HT1080 (cell line): ENCODE results near the gene PLOD3. TPM values are rescaled to one million over a fixed set of nuclear protein-coding genes. Genes with fewer than 3 reads are reported as not detected.
"Not testable (repeated sequence)": the region's sequence is repeated elsewhere in the genome, so short reads cannot be mapped to it uniquely, and the experiment has no call there.

Experiments
- DNase-seq: peaks from one replicate; pipeline ENCODE4 v3.0.0-alpha.2; 2015; ENCODE audit warnings: low read depth
- polyA plus RNA-seq, 2 experiments: library from polyadenylated mRNA; depleted of rRNA; stranded (reverse); fragments of >200 nt; gene quantifications; 2 replicates each; pipeline ENCODE4 v1.2.3, GENCODE V29; 2015
- total RNA-seq: library from RNA; depleted of rRNA; stranded (reverse); fragments of >200 nt; shearing (Covaris generic); gene quantifications from 2 replicates; pipeline ENCODE4 v1.2.3, GENCODE V29; 2014; rRNA removed

PLOD3 gene, protein sequence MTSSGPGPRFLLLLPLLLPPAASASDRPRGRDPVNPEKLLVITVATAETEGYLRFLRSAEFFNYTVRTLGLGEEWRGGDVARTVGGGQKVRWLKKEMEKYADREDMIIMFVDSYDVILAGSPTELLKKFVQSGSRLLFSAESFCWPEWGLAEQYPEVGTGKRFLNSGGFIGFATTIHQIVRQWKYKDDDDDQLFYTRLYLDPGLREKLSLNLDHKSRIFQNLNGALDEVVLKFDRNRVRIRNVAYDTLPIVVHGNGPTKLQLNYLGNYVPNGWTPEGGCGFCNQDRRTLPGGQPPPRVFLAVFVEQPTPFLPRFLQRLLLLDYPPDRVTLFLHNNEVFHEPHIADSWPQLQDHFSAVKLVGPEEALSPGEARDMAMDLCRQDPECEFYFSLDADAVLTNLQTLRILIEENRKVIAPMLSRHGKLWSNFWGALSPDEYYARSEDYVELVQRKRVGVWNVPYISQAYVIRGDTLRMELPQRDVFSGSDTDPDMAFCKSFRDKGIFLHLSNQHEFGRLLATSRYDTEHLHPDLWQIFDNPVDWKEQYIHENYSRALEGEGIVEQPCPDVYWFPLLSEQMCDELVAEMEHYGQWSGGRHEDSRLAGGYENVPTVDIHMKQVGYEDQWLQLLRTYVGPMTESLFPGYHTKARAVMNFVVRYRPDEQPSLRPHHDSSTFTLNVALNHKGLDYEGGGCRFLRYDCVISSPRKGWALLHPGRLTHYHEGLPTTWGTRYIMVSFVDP
- total RNA-seq, result 90.0 and 102 TPM in 2 replicates
- 117 and 118 TPM in 2 replicates for polyA plus RNA-seq (2015; cell fraction: cytosol; rRNA removed)
- polyA plus RNA-seq (2015; cell fraction: nucleus; rRNA removed), result 348 and 406 TPM in 2 replicates

DNA sequence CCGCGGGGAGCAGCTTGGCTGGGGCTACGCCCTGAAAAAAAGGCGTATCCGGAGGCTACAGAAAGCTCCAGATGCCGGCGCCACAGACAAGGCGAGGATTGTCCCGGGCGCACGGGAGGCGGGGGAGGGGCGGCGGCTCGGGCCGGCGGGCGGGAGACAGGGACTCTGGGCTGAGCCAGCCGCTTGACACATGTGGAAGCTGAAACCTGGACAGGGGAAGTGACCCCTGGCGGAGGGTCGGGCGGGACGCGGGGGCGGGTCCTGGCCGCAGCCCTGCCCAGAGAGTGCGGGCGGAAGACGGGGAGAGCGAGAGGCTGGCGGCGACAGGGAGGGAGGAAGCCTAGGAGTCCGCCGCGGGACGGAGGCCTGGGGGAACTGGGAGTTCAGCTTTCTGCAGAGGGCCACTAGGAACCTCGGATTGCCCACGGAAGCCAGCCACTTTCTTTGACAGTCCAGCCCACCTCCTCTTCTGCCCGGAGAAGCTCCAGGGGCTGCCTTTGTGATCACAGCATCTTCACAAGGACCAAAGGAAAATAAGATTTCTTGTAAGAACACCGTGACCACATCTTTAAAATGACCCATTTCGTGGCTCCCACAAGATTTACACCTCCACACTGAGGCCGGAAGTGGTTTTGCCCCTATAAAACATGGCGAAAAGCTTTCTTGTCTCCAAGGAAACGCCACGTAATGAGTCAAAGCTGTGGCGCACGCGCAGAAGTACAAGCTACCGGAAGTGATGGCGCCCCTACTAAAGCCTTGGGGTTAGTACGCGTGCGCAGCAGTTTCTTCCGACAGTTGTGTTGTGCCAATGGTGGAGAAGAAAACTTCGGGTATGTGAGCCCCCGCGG, at the start of gene PLOD3, which contains the start of gene ZNHIT1:
Gene PLOD3 (minus strand): TSS at position 194 of the 848 bp plus-strand sequence. CDS start 307 bp downstream, outside the sequence.
Gene ZNHIT1 (plus strand): TSS at position 778 of the 848 bp plus-strand sequence. CDS start 31 bp downstream, at position 809.
- DNase-seq, result peak; percentile 94

DNA sequence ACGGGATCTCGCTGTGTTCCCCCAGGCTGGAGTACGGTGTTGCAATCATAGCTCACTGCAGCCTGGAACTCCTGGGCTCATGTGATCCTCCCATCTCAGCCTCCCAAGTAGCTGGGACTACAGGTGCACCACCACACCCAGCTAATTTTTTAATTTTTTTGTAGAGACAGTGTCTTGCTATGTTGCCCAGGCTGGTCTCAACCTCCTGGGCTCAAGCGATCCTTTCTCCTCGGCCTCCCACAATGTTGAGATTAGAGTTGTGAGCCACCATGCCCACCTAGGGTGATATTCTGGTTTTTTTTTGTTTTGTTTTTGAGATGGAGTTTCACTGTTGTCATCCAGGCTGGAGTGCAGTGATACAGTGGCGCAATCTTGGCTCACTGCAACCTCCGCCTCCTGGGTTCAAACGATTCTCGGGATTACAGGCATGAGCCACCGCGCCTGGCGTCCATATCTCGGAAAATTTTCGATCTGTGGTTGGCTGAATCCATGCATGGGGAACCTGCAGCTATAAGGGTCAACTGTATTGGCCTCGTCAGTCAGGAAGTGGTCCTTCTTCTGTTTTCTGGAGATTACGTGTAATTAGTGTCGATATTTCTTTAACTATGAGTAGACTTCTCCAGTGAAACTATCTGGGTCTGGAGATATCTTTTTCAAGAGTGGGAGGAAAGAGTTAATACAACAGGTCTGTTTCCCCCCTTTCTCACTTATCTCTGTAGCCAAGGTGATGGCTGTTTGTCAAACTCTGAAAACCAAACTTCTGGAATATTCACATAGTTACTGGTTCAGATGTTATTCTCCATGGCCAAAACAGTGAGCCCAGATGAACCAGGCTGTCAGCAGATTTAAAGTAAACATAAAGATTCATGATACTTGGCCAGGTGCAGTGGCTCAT, 48.5 kb upstream of the PLOD3 start:
- DNase-seq, result no peak

DNA sequence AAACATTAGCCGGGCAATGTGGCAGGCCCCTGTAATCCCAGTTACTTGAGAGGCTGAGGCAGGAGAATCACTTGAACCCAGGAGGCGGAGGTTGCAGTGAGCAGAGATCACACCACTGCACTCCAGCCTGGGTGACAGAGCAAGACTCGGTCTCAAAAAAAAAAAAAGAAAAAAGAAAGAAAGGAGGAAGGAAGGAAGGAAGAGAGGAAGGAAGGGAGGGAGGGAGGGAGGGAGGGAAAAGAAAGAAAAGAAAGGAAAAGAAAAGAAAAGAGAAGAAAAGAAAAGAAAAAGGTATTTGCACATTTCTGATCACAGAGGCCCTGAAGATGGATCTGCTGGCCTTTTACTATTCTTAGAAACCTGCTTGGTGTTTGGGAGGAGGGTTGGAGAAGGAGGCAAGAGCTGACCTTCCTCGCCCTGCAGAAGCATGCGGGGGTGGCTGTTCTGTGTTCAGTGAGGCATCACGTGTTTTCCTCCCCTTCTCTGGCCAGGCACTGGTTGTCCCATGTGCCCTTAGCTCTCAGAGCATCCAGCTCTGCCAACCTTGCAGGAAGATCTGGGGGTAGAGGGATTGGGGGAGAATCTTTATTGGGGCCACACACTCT, 46.8 kb upstream of the PLOD3 start:
- DNase-seq, result not testable (repeated sequence)

DNA sequence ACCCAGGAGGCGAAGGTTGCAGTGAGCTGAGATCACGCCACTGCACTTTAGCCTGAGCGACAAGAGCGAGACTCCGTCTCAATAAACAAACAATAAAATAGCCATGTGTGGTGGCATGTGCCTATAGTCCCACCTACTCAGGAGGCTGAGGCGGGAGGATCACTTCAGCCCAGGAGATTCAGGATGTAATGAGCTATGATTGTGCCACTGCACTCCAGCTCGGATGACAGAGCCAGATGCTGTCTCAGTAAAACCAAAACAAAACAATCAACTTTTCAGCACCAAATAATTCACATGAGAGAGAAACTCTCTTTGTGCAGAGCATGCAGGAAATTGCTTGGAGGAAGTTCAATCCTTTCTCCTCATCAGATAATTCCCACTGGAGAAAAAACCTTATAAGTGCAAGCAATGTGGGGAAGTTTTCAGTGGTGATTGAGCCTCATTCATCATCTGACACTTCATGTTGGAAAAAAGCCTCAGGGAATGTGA, 40.9 kb upstream of the PLOD3 start:
- DNase-seq, result no peak

DNA sequence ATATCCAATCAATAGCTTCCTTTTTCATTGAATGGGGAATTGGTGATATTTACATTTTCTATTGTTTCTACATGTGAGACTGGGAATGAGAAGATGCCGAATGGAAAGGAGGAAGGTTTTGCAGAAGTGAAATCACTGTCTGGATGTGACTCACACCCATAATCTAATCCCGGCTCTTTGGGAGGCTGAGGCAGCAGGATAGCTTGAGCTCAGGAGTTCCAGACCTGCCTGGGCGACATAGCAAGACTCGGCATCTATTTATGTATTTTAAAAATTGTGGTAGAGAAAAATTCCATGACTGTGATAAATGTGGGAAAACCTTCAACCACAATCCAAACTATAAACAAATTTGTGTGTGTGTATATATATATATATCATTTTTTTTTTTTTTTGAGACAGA, 38.4 kb upstream of the PLOD3 start:
- DNase-seq, result no peak

DNA sequence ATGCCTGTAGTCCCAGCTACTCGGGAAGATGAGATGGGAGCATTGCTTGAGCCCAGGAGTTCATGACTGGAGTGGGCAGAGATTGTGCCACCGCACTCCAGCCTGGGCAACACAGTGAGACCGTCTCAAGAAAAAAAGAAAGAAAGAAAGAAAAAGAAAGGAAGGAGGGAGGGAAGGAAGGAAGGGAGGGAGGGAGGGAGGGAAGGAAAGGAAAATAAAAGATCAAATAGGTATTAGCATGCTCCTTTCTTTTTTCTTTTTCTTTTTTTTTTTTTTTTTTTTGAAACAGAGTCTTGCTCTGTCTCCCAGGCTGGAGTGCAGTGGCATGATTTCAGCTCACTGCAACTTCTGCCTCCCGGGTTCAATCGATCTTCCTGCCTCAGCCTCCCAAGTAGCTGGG, 35.8 kb upstream of the PLOD3 start:
- not testable (repeated sequence) for DNase-seq

DNA sequence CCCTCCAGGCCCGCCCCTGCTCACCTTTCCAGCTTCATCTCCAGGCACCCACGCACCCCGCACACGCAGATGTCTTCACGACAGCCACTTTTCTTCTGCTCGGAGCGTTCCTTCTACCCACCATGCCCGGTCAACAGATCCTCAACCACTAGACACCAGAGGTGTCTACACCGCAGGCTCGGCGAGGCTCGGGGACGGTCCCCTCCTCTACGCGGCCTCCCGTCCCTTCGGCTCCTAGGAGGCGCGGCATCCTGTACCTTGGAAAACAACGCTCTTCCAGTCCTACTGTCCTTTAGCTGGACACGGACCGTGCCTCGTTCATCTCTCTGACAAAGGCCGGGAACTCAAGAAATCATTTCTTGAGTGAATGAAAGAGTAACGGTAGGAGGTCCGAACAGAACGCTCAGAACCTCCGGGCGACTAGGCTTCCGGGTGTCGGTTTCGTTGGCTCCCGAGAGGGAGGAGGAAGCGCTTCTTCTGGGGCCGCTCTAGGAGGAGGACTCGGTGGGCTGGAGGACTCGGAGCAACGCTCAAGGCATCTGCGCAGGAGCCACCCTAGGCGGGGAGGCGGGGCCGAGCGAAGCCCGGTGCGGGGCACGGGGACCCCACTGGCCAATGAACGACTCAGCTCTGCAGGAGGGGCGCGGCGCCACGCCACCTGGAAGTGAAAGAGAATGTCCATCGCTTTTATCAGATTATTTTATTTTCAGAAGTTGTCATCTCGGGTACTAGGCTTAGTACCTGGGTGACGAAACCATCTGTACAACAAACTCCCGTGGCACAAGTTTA, 34.7 kb upstream of the PLOD3 start:
- DNase-seq, result peak; percentile 96

DNA sequence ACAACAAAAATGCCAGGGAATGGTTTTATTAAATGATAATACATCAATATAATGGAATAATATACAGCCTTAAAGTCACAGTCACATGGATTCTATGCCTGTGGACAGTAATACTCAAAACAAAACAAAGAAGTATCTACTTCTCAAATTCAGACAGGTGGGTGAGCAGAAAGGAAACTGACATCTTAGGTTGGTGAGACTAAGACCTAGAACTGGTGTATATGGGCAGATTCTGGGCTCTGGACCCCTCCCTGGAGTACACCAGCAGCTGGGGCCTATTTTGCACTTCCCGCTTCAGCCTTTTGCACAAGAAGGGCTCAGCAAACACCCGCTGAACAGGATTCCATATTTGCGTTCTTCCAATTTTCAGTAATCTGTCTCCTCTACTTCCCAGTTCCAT, 32.9 kb upstream of the PLOD3 start:
- no peak for DNase-seq

DNA sequence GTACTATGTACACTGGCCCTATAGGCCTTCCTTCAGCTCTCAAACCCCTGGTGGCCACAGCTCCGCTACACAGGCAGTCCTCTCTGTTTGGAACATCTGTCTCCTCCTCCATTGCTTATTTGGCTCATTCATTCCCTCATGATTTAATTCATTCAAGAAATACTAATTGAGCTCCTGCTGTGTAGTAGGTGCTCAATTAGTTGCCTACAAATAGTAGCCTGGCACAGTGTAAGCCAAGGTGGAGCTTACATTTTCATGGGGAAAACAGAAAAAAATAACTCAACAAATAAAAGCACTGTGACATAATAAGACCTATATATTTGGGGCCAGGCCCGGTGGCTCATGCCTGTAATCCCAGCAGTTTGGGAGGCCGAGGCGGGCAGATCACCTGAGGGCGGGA, 30.9 kb upstream of the PLOD3 start:
- DNase-seq, result no peak

DNA sequence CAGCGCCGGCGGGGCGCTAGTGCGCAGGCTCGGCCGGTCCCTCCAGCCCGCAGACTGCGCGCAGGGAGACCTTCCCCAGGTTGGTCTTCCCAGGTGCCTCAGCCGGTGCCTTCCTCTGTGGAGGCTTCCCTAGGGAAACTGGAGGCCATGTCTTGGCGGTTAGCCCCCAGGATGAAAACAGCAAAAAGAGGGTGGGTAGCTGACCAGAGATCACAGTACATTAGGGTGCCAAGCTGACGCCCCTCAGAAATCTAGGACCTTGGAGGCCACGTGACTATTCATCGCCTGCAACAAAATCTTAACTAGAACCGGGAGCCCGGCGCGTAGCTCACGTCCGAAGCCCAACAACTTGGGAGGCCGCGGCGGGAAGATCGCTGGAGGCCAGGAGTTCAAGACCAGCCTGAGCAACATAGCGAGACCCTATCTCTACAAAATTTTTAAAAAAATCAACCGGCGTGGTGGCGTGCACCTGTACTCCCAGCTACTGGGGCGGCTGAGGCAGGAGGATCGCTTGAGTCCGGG, 27.8 kb upstream of the PLOD3 start:
- no peak for DNase-seq

DNA sequence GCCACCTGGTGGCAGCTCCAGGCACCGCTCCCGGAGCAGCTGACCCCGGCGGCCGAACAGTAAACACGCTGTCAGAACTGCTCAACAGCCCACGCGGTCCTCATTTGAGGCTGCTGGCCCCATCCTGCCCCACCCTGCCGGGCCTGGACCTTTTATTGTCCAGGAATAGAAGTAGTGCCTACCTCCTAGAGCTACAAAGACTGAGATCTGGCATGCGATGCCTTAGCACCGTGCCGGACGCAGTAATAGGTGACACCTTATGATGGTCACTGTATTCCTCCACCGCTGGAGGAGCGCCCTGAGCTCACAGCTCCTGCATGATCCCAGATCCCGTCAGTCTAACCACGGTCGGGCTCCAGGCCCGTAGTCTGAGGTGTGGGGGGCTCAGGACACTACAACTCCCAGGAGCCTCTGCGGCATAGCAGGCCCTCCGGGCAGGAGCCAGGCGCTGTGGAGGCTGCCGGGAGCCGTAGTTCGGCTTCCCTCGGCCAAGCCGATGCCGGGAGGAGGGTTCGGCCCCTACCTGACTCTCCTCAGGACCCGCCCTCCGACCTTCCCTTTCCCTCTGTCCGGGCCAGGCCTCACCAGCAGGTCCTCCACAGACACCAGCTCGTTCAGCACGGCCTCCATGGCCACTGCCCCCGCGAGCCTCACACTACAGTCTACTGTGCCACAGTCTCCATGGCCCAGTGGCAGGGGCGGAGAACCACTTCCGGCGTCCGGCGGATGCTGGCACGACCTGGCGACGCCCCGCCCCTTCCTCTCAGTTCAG, 27.2 kb upstream of the PLOD3 start, which contains the start of gene FIS1:
Gene FIS1 (minus strand): TSS at position 707 of the 772 bp plus-strand sequence. CDS start 77 bp downstream, at position 630.
- peak; percentile 89 for DNase-seq

DNA sequence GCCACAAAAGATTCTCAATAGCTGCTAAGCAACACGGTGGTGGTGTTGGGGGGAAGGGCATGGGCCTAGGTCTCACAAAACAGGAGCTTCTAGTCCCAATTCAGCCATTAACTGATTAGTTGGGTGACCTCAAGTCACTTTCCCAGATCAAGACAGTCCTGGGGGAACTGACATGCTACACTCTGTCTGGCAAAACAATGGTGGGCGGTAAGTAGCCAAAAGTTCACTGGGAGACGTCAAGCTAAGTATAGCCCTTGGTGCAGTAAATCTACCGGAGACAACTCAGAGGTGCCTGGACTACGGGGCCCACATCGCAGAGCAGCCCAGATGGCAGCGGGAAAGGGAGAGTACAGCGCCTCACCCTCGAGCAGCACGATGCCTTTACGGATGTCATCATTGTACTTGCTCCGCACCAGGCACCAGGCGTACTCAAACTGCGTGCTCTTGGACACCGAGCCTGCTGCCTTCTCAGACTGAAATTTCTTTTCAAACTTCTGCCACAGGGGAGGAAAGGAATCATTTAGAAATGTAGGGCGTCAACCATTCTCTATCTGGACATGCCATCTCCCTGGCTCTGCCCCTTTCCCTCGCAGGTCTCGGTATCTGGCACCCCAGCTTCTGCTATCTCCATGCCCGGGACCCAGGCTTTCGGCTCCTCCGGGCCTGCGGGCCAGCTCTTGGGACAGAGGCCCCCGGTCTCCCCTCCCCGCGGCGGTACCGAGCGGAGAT, 26.4 kb upstream of the PLOD3 start:
- no peak for DNase-seq

DNA sequence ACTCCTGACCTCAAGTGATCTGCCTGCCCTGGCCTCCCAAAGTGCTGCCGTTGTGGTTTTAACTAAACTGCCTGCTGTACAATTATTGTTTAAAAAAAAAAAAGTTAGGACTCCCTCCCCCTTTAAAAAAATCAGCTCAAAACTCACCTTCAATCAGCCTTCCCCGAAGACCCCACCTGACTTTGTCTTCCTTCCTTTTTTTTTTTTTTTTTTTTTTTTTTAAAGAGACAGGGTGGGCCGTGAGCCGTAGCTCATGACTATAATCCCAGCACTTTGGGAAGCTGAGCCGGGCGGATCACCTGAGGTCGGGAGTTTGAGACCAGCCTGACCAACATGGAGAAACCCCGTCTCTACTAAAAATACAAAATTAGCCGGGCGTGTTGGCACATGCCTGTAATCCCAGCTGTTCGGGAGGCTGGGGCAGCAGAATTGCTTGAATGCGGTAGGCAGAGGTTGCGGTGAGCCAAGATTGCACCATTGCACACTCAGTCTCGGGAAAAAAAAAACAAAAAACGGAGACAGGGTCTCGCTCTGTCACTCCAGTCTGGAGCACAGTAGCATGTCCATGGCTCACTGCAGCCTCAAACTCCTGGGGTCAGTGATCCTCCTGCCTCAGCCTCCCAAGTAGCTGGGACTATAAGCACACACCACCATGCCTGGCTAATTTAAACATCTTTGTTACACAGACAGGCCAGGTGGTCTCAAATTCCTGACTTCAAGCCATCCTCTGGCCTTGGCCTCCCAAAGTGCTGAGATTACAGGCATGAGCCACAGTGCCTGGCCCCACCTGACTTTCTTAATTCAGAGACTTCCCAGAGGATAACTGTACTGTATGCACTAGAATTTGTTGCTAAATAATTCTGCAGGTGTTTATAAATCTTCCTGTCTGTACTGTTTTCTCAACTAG, 24.3 kb upstream of the PLOD3 start:
- no peak for DNase-seq

DNA sequence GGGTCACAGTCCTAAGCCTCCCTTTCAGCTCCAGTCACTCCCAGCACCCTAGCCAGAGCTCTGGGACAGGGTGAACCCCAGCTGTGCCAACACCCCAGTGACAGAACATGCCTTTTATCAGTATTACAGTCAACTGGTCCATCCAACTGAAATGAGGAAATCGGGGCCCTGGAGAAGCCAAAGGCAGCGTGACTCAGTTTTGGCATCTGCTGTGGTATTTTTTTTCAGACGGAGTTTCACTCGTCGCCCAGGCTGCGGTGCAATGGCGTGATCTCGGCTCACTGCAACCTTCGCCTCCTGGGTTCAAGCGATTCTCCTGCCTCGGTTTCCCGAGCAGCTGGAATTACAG, 23.6 kb upstream of the PLOD3 start:
- DNase-seq, result no peak

DNA sequence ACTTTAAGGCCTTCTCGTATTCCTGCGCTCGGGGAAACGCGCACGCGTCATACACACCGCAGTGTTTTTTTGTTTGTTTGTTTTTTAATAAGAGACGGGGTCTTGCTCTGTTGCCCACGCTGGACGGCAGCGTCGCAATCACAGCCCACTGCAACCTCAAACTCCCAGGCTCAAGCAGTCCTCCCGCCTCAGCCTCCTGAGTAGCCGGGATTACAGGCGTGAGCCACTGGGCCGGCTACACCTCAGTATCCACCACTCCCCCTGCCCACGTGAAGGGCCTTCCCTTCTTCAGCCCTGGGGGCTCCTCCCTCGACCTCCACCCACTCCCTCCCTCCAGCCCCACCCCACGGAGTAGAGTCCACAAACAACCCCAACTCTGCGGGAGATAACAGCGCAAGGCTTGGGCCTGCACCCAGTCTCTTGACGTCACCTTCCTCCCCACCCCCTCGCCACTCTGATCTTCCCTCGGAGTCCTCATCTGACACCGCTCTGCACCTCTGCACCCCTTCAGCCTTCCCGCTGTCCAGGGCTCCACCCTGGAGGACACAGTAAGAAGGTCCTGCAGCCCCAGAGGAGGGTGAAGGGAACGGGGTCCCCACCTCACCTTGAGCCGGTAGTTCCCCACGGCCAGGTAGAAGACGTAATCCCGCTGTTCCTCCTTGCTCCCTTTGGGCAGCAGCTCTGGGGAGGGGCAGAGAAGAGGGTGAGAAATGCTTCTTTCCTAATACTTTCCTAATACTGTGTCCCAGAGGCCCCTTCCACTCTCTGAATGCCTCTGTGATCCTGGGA, 23.0 kb upstream of the PLOD3 start:
- DNase-seq, result no peak
